Activated CD4-positive, alpha-beta T cell treated with anti-CD3 and anti-CD28 coated beads for 4 hours (primary cell): ENCODE measurements around the gene INAFM1.

ENCODE experiments used
- DNase-seq, 2 donors: peaks; one replicate each; pipeline ENCODE4 v3.0.0-alpha.2; 2020

Gene INAFM1

GRCh38 chr19:47274071-47274890 lies at the start of gene INAFM1:
INAFM1 (plus strand) TSS chr19:47274885; CDS start chr19:47274920, 35 bp downstream.
- peak; percentile 100 for DNase-seq

DNA sequence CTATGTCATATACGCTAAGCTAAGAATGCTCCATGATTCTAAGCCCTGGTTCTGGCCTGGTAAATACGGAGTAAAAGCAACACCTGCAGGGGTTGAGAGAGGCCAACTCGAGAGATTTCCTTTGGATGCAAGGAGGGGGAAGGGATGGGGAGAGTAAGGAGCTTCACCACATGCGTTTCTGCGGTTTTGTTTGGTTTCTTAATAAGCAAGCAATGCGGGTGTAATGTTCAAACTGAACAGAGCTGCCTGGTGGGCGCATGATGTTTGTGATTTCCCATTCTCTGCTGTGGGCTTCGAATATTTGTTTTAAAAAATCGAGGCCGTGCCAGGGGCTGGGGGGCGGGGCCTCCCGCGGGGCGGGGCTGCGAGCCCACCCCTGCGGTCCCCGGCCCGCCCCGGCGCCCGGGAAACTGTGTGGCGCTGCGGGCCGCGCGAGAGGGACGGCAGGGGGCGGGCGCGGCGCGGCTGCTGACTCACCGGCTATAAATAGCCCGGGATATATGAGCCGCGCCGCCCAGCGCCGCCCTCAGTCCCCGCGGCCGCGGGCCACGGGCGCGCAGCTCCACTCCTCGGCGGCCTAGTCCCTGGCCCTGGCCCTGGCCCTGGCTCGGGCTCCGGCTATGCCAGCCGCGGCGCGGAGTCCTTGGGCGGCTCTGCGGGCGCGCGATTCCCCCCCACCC lies 48.8 kb upstream of the INAFM1 start:
- peak; percentile 84 to 85 for DNase-seq

GRCh38 chr19:47226426-47227351 lies 48.0 kb upstream of the INAFM1 start:
- DNase-seq = peak; percentile 22 to 44

- peak; percentile 36 to 37 for DNase-seq
These were observed 47.1 kb upstream of the INAFM1 start for GRCh38 chr19:47227352-47228167.

DNA sequence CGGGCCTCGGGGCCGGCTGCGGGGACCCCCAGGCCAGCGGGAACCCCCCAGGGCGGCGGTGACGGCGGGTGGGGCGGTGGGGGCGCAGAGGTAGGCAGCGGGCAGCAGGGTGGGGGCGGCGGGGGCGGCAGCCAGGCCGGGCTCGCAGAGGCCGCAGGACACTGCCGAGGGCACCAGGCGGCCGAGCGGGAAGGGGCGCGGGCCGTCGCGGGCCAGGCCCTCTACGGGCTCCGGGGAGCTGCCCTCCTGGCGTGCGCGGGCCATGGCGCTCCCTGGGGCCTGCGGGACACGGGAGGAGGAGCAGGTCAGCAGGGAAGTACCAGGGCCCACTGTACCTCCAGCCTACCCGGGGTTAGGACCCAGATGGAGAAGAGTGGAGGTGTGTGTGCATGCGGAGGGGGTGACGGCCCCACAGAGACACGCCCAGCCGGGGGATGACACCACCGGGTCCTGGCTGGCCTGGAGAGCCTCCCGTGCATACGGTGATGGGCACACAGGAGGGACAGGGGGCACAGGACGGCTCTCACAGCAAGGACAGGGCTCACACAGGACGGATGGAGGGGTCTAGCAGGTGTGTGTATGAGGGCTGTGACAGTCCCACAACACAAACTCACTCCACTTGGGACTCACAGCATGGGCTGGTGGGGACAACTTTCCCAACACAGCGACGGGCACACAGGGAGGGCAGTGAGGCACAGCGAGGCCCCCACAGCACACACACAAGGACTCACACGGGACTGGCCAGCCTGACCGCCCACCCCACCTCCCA lies 46.3 kb upstream of the INAFM1 start:
- DNase-seq = peak; percentile 33 to 41

- peak; percentile 28 to 40 for DNase-seq
These were observed 45.6 kb upstream of the INAFM1 start for GRCh38 chr19:47228937-47229675.

- peak in 1 of 2 donors; percentile 22 for DNase-seq
These were observed 45.0 kb upstream of the INAFM1 start for GRCh38 chr19:47229676-47230053.

DNA sequence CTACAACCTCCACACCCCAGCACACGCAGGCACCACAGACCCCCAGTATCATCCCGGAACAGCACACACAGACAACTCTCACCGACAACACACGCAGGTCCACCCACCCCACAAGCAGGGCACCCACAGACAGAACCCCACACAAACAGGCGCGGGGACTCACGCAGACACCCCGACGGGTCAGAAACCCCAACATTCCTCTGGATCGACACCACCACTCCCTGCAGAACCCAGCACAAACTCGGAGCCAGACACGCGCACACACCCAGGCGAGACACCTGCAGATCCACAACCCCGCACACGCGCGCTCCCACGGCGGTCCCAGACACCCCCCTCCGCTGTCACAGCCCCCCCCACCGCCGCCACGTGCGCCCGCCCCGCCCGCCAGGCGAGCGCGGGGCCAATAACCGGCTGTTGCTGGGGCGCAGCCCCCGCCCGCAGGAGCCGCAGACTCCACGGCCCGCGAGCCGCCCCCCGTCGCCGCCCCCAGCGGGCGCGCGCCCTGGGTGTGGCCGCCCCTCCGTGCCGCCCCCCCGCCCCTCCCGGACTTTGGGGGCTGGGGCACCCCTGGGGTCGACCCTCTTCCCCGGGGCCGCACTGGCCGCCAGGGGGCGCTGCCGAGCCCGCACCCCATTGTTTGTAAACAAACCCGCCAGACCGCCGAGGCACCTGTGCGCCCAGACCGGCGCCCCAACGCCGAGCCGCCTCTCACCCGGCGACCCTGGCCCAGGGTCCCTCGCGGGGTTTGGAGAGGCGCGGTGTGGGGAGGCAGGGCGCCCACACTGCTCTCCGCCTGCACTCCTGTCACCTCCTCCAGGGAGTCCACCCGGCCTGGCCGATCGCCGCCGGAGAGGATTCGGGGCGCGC lies 44.4 kb upstream of the INAFM1 start:
- peak; percentile 77 for DNase-seq

- DNase-seq = no peak
These were observed 43.8 kb upstream of the INAFM1 start, which contains the start of gene BBC3 for GRCh38 chr19:47230921-47231214. BBC3 (minus strand) TSS chr19:47231199; CDS start chr19:47228431, 2,768 bp downstream.

GRCh38 chr19:47231215-47232054 lies 43.2 kb upstream of the INAFM1 start:
- peak; percentile 91 to 93 for DNase-seq

DNA sequence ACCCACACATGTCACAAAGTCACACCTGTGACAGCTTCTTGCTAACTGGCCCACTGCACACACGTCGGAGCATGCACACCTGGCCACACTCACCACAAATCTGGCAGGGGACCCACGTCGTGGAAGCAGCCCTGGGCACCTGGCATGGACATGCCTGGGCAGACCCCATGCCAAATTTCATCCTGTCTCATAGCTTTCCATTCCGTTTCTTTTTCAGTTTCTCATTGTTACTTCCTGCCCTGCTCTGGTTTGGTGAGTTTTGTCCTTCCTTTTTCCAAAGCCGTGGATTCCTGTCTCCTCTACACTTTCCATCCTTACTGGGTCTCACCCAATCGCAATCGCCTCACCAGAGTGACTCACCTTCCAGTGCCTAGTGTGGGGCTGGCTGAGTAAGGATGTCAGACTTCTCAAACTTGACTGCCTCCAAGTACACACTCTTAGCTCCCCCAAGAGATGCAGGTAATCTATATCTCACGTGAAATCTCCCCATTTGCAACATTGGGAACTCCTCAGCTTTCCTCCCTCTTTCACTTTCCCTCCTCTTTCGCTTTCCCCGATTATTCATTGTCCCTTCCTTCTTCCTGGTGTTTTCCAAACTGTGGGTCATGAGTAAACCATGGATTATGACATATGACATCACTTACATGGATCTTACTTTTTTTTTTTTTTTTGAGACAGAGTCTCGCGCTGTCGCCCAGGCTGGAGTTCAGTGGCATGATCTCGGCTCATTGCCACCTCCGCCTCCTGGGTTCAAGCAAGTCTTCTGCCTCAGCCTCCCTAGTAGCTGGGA lies 42.1 kb upstream of the INAFM1 start:
- DNase-seq = peak in 1 of 2 donors; percentile 31

GRCh38 chr19:47236072-47236675 lies 38.5 kb upstream of the INAFM1 start:
- no peak for DNase-seq

DNA sequence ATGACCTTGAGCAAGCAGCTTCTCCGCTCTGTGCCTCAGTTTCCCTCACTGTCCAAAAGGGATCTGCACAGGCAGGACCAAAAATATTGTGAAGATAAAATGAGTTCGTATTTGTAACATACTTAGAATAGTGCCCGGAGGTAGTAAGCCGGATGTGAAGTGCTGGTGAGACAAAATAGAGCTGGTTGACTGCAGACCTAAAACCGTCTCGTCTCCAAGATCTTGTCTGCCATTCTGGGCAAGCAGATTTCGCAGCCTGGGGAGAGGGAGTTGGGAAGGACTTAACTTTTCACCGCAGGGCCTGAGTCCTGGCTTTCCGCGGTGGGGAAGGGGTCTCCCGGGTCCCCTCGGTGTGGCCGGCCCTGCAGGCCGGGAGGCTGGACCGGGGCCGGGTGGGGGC lies 35.5 kb upstream of the INAFM1 start:
- no peak for DNase-seq

GRCh38 chr19:47239610-47240296 lies 34.9 kb upstream of the INAFM1 start:
- DNase-seq = peak in 1 of 2 donors; percentile 56

GRCh38 chr19:47240556-47240955 lies 34.1 kb upstream of the INAFM1 start:
- DNase-seq = no peak

GRCh38 chr19:47240996-47241918 lies 33.4 kb upstream of the INAFM1 start:
- DNase-seq = peak; percentile 97
